Middle frontal gyrus (tissue), 1 donor: ENCODE results near the gene KREMEN2.
"Not testable (repeated sequence)": the region's sequence is repeated elsewhere in the genome, so short reads cannot be mapped to it uniquely, and the experiment has no call there.

ENCODE experiments used
- DNase-seq: peaks from one replicate; pipeline ENCODE4 v3.0.0-alpha.2; 2015; ENCODE audit warnings: low spot score; ENCODE audit errors: extremely low spot score

KREMEN2 gene, protein sequence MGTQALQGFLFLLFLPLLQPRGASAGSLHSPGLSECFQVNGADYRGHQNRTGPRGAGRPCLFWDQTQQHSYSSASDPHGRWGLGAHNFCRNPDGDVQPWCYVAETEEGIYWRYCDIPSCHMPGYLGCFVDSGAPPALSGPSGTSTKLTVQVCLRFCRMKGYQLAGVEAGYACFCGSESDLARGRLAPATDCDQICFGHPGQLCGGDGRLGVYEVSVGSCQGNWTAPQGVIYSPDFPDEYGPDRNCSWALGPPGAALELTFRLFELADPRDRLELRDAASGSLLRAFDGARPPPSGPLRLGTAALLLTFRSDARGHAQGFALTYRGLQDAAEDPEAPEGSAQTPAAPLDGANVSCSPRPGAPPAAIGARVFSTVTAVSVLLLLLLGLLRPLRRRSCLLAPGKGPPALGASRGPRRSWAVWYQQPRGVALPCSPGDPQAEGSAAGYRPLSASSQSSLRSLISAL

DNA sequence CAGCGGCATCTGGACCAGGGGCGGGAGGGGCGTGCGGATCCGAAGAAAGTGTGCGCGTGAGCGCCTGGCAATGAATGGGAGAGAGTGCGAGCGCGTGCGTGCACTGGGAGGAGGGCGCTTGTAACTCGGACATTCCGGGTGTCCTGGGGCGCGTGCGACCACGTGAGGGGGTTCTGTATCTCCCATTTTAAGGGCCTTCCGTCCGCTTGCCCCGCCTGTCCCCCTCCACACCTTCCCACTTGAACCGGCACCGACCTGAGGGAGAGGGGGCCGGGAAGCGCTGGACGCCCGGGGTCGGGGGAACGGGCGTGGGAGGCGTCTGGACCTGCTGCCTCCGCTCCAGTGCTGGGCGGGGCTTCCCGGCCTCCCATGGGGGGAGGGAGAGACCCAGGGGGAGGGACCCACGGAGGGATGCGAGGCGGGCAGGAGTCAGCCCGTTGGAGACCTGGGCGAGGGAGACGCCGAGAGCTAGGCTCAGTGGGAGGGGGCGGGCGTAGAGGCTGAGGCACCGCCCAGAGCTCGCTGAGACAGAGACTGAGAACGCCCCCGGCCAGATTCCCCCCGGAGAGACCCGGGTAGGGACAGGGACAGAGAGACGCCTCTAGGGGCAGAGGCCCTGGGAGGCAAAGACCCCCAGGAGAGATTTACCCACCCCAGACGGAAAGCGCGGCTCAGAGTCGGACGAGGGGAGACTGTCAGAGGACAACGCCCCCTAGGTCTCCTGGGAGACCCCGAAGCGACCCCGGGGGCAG is at the start of gene KREMEN2:
KREMEN2 (plus strand) TSS at position 553 of the 752 bp plus-strand sequence. CDS start 246 bp downstream, outside the sequence.
- no peak for DNase-seq

- DNase-seq: no peak
Measured at GRCh38 chr16:2915196-2915929, 48.7 kb upstream of the KREMEN2 start.

- DNase-seq: no peak
Measured at GRCh38 chr16:2919511-2920255, 44.4 kb upstream of the KREMEN2 start.

DNA sequence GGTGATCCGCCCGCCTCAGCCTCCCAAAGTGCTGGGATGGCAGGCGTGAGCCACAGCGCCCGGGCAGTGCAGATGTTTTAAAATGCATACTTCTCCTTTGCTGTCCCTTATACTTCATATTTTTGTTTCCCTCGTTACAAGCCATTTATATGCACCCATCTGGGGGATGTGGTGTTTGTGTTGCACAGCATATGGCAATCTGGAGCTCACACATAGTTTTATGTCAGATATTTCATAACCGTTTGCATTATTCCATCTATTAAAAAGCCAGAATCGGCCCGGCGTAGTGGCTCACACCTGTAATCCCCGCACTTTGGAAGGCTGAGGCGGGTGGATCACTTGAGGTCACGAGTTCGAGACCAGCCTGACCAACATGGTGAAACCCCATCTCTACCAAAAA is 40.6 kb upstream of the KREMEN2 start:
- no peak for DNase-seq

DNA sequence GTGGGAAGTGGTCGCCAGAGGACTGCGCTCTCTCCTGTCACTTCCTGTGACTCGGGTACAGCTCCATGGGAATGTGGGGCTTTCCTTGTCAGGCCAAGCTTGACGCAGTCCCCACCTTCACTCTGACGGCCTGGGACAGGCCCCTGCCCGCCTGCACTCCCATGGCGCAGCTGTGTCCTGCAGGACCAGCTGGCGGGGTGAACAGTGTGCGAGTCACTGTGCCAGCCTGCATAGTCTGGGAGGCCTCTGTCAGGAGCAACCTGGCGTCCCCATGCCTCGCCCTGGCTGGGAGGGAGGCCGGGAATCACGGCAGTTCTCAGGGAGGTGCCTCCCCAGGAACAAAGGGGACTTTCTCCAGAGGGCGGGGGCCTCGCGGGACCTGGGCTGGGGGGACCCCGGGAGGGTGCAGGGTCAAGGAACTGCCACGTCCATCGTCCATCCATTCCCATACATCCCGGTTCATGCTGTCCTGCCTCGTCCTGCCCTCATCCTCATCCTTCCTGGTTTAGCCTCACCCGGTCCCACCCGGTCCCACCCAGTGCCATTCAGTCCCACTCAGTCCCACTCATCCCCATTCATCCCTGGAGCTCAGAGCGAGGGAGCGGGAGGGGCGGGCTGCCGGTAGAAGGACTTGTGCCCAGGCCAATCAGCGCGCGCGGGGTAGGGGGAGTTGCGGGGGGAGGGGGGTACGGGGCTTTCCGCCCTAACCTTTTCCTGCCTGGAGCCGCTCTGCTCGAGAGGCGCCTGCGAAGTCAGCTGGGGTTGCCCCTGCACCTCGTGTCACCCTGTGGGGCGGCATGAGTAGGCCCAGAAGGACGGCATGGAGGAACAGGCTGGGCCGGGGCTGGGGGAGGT is 38.9 kb upstream of the KREMEN2 start:
- DNase-seq: no peak

DNA sequence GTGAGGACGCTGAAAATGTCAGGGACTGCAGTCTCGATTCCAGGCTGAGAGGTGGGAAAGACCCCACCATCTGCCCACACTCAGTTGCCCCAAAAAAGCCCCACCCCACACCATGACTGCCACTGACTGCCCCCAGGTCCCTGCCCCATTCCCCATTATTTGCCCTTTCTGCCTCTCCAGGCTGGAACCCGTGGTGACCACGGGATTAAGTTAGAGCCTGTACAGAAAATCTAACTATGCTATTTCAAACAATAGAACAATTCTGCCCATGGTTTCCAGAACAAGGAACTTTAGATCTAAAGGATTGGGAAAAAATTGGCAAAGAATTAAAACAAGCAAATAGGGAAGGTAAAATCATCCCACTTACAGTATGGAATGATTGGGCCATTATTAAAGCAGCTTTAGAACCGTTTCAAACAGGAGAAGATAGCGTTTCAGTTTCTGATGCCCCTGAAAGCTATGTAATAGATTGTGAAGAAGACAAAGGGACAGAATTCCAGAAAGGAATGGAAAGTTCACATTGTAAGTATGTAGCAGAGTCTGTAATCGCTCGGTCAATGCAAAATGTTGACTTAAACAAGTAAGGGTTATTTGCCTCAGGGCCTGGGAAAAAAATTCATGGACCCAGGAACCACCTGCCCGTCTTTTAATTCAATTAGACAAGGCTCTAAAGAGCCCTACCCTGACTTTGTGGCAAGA is 38.0 kb upstream of the KREMEN2 start:
- no peak for DNase-seq

DNA sequence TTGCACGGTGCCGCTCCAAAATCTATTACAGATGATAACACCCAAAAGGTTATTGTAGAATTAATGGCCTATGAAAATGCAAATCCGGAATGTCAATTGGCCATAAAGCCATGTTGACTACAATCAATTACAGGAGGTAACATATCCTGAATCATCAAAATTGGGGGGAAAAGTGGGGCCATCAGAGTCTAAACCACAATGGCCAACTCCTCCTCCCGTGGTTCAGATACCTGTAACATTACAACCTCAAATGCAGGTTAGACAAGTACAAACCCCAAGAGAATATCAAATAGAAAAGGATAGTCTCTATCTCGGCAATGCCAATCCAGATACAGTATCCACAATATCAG is 37.5 kb upstream of the KREMEN2 start:
- DNase-seq: no peak

DNA sequence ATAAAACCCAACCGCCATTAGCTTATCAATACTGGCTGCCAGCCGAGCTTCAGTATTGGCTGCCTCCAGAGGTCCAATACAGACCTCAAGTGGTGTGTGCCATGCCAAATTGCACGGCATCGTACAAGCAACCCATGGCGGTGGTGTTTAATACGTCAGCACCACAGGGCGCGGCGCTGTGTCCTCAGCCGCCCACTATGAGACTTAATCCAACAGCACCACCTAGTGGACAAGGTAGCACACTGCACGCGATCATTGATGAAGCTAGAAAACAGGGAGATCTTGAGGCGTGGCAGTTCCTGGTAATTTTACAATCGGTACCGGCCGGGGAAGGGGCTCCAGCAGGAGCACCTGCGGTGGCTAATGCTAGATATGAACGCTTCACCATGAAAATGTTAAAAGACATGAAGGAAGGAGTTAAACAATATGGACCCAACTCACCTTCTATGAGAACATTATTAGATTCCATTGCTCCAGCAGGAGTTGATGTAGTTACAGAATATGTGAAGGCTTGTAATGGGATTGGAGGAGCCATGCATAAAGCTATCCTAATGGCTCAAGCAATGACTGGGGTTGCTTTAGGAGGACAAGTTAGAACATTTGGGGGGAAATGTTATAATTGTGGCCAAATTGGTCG is 36.9 kb upstream of the KREMEN2 start:
- DNase-seq: peak; percentile 65

DNA sequence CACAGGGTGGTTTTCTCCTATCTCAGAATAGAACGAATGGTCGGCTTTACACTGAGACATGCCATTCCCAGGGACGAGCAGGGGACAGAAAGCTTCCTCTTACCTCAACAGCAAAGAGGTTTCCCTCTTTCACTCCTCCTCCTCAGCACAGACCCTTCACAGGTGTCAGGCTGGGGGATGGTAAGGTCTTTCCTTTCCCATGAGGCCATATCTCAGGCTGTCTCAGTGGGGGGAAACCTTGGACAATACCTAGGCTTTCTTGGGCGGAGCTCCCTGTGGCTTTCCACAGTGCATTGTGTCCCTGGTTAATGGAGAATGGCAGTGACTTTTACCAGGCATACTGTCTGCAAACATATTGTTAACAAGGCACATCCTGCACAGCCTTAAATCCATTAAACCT is 35.9 kb upstream of the KREMEN2 start:
- not testable (repeated sequence) for DNase-seq

DNA sequence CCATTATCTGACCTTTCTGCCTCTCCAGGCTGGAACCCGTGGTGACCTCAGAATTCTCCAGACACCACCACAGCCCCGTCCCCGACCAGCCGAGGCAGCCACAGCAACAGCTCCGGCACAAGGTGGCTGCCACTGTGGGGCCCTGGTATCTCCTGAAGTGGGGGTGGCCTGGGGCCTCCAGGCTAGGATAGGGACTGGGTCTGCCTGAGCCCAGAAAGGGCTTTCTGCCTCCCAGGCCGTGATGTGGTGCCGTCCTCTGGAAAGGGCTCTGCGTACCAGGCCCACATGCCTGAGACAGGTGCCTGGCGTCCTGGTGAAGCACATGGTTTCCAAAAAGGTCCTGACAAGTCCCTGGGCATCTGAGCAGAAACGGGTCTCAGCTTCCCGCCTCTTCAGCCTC is 35.3 kb upstream of the KREMEN2 start:
- DNase-seq: no peak

- DNase-seq: no peak
Measured at GRCh38 chr16:2929693-2930092, 34.4 kb upstream of the KREMEN2 start.

DNA sequence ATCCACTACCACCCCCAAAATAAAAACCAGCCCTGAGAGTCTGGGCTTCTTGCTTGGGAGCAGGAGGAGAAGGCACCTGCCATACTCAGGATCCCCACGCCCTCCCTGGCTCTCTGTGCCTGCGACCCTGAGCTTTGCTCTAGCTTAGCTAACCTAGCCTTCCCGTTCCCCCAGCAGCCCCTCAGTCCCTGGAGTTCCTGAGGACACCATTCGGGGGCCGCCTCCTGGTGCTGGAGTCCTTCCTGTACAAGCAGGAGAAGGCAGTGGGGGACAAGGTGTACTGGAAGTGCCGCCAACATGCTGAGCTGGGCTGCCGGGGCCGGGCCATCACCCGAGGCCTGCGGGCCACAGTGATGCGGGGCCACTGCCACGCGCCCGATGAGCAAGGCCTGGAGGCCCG is 33.8 kb upstream of the KREMEN2 start:
- no peak for DNase-seq

DNA sequence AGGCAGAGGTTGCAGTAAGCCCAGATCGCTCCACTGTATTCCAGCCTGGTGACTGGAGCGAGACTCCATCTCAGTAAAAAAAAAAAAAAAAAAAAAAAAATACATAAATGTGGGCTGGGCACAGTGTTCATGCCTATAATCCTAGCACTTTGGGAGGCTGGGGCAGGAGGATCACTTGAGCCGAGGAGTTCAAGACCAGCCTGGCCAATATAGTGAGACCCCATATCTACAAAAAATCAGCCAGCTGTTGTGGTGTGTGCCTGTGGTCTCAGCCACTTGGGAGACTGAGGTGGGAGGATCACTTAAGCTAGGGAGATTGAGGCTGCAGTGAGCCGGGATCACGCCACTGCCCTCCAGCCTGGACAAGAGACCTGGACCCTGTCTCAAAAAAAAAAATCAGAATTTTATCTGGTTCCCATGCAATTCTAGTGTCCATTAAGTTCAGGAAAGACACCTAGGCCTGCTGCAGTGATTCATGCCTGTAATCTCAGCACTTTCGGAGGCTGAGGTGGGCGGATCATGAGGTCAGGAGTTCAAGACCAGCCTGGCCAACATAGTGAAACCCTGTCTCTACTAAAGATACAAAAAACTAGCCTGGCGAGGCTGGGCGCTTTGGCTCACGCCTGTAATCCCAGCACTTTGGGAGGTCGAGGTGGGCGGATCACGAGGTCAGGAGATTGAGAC is 32.7 kb upstream of the KREMEN2 start:
- not testable (repeated sequence) for DNase-seq

- no peak for DNase-seq
Measured at GRCh38 chr16:2933136-2933535, 30.9 kb upstream of the KREMEN2 start.

DNA sequence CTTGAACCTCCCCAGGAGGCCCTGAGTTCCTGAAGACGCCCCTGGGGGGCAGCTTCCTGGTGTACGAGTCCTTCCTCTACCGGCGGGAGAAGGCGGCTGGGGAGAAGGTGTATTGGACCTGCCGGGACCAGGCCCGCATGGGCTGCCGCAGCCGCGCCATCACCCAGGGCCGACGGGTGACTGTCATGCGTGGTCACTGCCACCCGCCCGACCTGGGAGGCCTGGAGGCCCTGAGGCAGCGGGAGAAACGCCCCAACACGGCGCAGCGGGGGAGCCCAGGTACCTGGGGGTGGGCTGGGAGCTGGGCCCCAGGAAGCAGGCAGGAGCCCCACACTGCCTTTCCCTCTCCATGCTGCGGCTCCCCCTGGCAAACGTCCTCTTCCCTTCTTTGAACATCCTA is 30.4 kb upstream of the KREMEN2 start:
- no peak for DNase-seq

- no peak for DNase-seq
Measured at GRCh38 chr16:2934450-2934849, 29.6 kb upstream of the KREMEN2 start.

DNA sequence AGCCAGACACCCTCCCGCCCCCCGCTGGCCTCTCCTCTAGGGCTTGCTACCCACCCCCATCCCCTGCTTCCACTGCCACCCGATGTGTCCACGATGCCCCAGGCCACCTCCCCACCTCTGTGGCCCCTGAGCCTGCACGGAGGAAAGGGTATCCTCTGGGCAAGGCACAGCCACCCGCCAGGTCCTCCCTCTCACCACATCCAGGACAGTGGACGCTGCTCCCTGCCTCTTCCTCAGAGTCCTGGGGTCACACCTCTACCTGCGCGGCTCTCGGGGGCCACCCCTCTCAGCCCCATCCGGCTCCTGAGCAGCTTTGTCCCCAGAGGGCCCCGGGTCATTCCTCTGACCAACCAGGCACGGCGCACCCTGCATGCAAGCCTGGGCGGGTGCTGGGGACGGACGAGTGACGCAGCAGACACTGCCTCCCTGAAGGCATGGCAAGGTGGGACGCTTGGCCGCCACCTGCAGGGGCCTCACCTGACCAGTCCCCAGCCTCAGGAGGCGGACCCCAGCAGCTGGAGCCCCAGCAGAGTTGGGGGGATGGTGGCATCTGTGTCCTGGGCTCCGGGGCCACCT is 27.6 kb upstream of the KREMEN2 start:
- no peak for DNase-seq

DNA sequence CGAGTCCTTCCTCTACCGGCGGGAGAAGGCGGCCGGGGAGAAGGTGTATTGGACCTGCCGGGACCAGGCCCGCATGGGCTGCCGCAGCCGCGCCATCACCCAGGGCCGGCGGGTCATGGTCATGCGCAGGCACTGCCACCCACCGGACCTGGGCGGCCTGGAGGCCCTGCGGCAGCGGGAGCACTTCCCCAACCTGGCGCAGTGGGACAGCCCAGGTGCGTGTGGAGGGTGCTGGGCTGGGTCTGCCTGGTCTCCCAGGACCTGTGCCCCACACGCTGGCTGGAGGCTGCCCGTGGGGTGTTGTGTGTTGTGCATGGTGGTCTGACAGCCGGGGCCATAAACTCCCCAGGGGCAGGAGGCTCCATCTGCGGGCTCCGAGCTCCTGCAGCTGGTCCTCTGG is 26.9 kb upstream of the KREMEN2 start:
- DNase-seq: no peak
